GM12891 (cell line): ENCODE results near the gene RUNX1.
A peak's percentile ranks its signal among the peaks of the same experiment; 100 is the strongest.

Source experiments
- DNase-seq: peaks from one replicate; pipeline ENCODE4 v3.0.0; 2011; ENCODE audit warnings: low spot score; ENCODE audit not compliant: insufficient read length
- FAIRE-seq: peaks from 2 replicates; lab custom pipeline; 2011; peaks lifted over from hg19 to GRCh38; lab: Jason Lieb, UNC
- PAX5 ChIP-seq: IDR thresholded peaks from 2 replicates; pipeline ENCODE4 v1.6.1; 2011; ENCODE audit warnings: low read length, moderate library complexity, mild to moderate bottlenecking; ENCODE audit not compliant: insufficient read depth, severe bottlenecking
- POLR2A ChIP-seq: IDR thresholded peaks from 2 replicates; pipeline ENCODE4 v1.6.1; 2011; ENCODE audit warnings: low read depth, low read length, control low read depth
- POLR2AphosphoS5 ChIP-seq: IDR thresholded peaks from 2 replicates; pipeline ENCODE4 v1.6.1; 2011; ENCODE audit warnings: low read depth, low read length, control low read depth
- POU2F2 ChIP-seq: IDR thresholded peaks from 2 replicates; pipeline ENCODE4 v1.6.1; 2011; ENCODE audit warnings: low read depth, mild to moderate bottlenecking, control low read depth, low read length, moderate library complexity
- SPI1 ChIP-seq: IDR thresholded peaks from 2 replicates; pipeline ENCODE4 v1.6.1; 2011; ENCODE audit warnings: low read depth, low read length, control low read depth
- TAF1 ChIP-seq: IDR thresholded peaks from 2 replicates; pipeline ENCODE4 v1.6.1; 2011; ENCODE audit warnings: low read depth, low read length, control low read depth

The RUNX1 gene

DNA sequence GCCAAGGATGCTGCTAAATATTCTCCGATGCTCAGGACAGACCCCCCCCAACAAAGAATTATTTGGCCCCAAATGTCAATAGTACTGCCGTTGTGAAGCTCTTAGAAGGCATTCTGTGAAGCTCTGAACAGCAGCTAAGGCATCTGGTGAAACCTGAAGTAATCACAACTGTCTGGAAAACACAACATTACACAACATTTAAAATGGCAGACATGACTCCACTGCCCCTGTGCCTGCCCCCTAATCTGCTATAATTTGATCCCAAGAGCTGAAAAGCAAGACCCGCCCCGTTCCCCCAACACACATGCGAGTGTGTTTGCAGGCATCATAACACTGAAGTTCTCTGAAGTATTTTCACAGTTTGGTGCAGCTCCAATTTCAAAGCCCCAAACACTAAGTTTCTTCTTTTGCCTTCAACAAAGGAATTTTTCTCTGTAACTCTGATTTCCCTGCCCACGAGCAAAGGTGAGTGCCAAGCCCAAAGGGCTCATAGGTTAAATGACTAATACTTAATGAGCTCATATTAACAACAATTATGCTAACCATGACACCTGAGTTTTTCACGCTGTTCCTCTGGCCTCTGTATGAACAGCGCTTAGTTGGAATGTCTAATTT, 251.1 kb downstream of the RUNX1 start:
- FAIRE-seq, result no peak
- TF ChIP-seq SPI1 (no peak), POLR2AphosphoS5 (no peak), TAF1 (no peak), POLR2A (no peak), POU2F2 (no peak), PAX5 (no peak)
- DNase-seq, result no peak

DNA sequence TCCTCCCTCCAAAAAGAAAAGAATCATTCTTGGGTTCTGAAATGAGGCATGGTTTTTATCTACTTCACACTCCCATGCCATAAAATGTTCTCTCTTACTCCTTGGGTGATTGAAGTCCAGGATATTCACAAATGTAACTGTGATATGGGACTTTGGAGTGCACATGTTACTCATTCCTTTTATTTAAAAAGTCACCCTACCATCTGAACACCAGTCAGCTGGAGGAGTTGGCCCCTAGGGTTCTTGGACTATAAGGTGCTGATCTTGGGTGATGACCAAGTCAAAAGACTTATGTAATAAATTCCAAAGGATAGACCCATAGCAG, 251.9 kb downstream of the RUNX1 start:
- no peak for TF ChIP-seq TAF1
- no peak for TF ChIP-seq POLR2A
- TF ChIP-seq POLR2AphosphoS5, result no peak
- no peak for TF ChIP-seq SPI1
- no peak for TF ChIP-seq PAX5
- no peak for TF ChIP-seq POU2F2
- no peak for DNase-seq
- FAIRE-seq, result no peak

DNA sequence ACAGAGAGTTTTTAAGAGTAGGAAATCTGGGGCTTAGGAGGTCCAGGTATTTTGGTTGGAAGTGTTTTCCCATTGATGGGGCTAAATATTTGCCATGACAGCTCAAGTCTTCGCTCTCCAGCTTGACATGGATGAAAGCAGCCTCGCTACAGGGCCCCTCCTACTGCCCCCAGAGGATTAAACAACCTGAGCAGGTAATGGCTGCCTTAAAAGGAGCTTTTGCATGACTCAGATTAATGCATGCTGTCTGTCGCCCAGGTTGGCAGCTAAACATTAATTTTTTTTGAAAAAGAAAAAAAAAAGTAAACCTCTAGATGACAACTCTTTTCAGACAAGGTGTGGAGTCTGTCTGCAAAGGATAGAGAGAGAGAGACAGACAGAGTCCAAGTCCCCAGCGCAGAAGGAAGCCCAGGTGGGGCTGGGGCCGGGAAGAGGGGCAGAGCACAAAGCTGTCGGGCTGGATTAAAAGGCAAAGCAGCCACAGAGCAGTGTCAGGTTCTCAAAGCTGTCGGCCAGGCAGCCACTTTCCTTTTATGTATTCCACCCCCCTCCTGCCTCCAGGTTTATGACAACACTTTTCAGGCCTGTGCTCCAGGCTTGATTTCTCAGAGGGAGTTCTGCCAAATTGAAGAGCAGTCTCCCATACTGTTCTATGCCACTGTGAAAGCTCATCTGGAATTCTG, 252.4 kb downstream of the RUNX1 start:
- no peak for DNase-seq
- TF ChIP-seq TAF1, result no peak
- TF ChIP-seq POLR2A, result no peak
- FAIRE-seq, result no peak

GRCh38 chr21:34795548-34796180, 253.4 kb downstream of the RUNX1 start:
- no peak for DNase-seq

GRCh38 chr21:34795175-34795547, 253.9 kb downstream of the RUNX1 start:
- TF ChIP-seq PAX5 (no peak), SPI1 (no peak), TAF1 (no peak), POLR2AphosphoS5 (no peak), POU2F2 (no peak)
- FAIRE-seq (no peak), DNase-seq (no peak)

More at GRCh38 chr21:34795548-34796180, 253.4 kb downstream of the RUNX1 start:
- FAIRE-seq, result no peak
- no peak for TF ChIP-seq TAF1
- no peak for TF ChIP-seq SPI1

GRCh38 chr21:34794686-34795085, 254.4 kb downstream of the RUNX1 start:
- TF ChIP-seq POLR2A (no peak), POU2F2 (no peak), TAF1 (no peak), POLR2AphosphoS5 (no peak)
- FAIRE-seq (no peak), DNase-seq (no peak)

DNA sequence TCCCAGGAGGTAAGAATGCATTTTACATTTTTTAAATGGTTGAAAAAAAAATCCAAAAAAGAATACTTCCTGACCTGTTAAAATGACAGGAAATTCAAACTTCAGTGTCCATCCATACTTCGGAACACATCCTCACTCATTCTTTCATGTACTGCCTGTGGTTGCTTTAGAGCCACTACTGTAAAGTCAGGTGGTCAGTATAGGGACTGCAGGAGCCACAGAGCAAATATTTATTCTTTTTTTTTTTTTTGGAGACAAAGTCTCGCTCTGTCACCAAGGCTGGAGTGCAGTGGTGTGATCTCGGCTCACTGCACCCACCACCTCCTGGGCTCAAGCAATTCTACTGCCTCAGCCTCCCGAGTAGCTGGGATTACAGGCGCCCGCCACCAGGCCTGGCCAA, 255.6 kb downstream of the RUNX1 start:
- TF ChIP-seq POLR2AphosphoS5 (no peak), SPI1 (no peak), POU2F2 (no peak), PAX5 (no peak), POLR2A (no peak), TAF1 (no peak)
- DNase-seq, result no peak
- FAIRE-seq, result no peak

- FAIRE-seq (no peak), DNase-seq (no peak)
- no peak for TF ChIP-seq TAF1
- 0 out of 2 replicates have a peak, but pooled peaks have one; percentile 25 for TF ChIP-seq POLR2A
Observed at GRCh38 chr21:34792504-34793089, 256.5 kb downstream of the RUNX1 start.

DNA sequence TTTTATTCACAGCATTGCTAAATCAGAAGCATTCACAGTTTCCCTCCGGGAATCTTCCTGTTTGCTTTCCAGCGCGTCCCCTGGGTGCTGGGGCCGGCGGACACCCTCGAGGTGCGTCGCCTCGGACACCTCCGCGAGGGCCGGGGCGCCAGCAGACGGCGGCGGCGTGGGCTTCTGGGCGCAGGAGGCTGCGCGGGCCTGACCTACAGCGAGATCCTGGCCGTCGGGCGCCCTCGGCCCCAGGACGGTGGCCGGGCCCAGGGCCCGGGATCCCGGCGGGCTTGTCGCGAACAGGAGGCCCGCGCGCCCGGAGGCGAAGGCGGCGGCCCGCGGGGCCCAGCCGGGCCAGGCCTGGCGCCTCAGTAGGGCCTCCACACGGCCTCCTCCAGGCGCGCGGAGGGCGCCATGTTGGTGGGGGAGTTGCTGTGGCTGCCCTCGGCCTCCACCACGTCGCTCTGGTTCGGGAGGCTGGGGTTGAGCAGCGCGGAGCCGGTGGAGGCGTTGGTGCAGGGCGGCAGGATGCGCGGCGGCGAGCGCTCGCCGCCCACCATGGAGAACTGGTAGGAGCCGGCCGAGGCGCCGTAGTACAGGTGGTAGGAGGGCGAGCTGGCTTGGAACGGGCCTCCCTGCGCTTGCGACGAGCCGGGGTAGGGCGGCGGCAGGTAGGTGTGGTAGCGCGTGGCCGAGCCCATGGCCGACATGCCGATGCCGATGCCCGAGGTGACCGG, 257.2 kb downstream of the RUNX1 start:
- TF ChIP-seq SPI1 (no peak), PAX5 (no peak), POU2F2 (no peak), POLR2AphosphoS5 (no peak), TAF1 (no peak)
- FAIRE-seq (no peak), DNase-seq (no peak)

GRCh38 chr21:34790834-34791233, 258.3 kb downstream of the RUNX1 start:
- TF ChIP-seq SPI1 (no peak), POLR2A (no peak), POU2F2 (no peak), TAF1 (no peak), POLR2AphosphoS5 (no peak), PAX5 (no peak)
- no peak for FAIRE-seq
- no peak for DNase-seq

DNA sequence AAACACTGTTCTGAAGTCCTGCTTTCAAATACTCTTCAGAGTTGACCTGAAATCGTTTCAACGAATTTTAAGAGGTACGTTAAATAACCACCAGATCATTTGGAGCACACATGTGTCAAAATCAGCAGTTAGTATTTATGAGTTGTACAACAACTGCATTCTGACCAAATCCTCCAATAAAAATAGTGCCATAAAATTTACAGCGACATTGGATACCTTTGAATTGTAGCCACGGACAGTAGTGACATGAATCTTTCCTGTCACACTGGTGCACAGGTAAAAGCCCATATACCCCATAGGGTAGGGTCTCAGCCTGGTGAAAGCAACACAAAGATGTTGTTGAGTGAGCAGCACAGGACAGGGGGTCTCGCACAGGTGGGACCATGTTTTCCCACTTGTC, 258.8 kb downstream of the RUNX1 start:
- no peak for FAIRE-seq
- TF ChIP-seq POLR2AphosphoS5, result no peak
- no peak for TF ChIP-seq PAX5
- TF ChIP-seq TAF1, result no peak
- TF ChIP-seq POU2F2, result no peak
- TF ChIP-seq POLR2A, result no peak
- no peak for TF ChIP-seq SPI1
- no peak for DNase-seq
